ENCODE data around the gene ZNF398. TPM values are rescaled to one million over a fixed set of nuclear protein-coding genes. Genes with fewer than 3 reads are reported as not detected.

The ZNF398 gene
- 1 to 10 TPM; 4.3 to 5.0 TPM for total RNA-seq

GRCh38 chr7:149147072-149147751 lies at the start of gene ZNF398:
TSS of gene ZNF398 (plus strand) at chr7:149147453. CDS start at chr7:149147743, 290 bp downstream.
- no peaks in the 10 kb centered on the region for H3K27me3 Mint-ChIP-seq (ENCODE audit: low read depth)
- intact Hi-C loops (cut with micrococcal nuclease) = loop anchor here (1.0 to 2.0 kb wide), 8 partner anchors 21 to 477 kb away; partner anchors contain the start of genes PDIA4, ZNF282, ZNF425 and ZNF746
- H3K4me3 Mint-ChIP-seq = peak within 1 kb of the TSS; percentile 87
- H3K36me3 Mint-ChIP-seq (ENCODE audit: low read depth) = no peaks in the 10 kb centered on the region
- no peaks in the 10 kb centered on the region for H3K9me3 Mint-ChIP-seq
- CTCF ChIA-PET = interaction anchor here (0.6 to 2.8 kb wide), 18 partner anchors 11 to 1871 kb away, joined by 3 to 13 read pairs (median 4); partner anchors contain the start of genes ZNF282 and ZNF425
- peaks cover 33% of the 10 kb centered on the region for H3K4me1 Mint-ChIP-seq (ENCODE audit: low read depth)
- H3K27ac Mint-ChIP-seq = peak within 1 kb of the TSS; percentile 91
- peak; percentile 73 for DNase-seq

GRCh38 chr7:149099058-149099457 lies 48.2 kb upstream of the ZNF398 start:
- DNase-seq = no peak
- Mint-ChIP-seq H3K36me3 (ENCODE audit: low read depth) (no peaks in the 10 kb centered on the region), H3K9me3 (no peaks in the 10 kb centered on the region), H3K27ac (no peak overlapping the region), H3K27me3 (ENCODE audit: low read depth) (no peaks in the 10 kb centered on the region), H3K4me1 (ENCODE audit: low read depth) (no peaks in the 10 kb centered on the region), H3K4me3 (no peak overlapping the region)
- CTCF ChIA-PET = interaction anchor here (1.3 kb wide), 1 partner anchor 92 kb away, joined by 4 read pairs; no protein-coding TSS in a partner anchor
- intact Hi-C loops (cut with micrococcal nuclease) = no loop called here

GRCh38 chr7:149100821-149101220 lies 46.4 kb upstream of the ZNF398 start:
- H3K4me3 Mint-ChIP-seq = no peak overlapping the region
- DNase-seq = no peak
- H3K27ac Mint-ChIP-seq = no peak overlapping the region
- H3K27me3 Mint-ChIP-seq (ENCODE audit: low read depth) = no peaks in the 10 kb centered on the region
- CTCF ChIA-PET = interaction anchor here (0.6 kb wide), 1 partner anchor 27 kb away, joined by 3 read pairs; no protein-coding TSS in a partner anchor
- H3K9me3 Mint-ChIP-seq = no peaks in the 10 kb centered on the region
- intact Hi-C loops (cut with micrococcal nuclease) = no loop called here
- H3K36me3 Mint-ChIP-seq (ENCODE audit: low read depth) = no peaks in the 10 kb centered on the region
- H3K4me1 Mint-ChIP-seq (ENCODE audit: low read depth) = no peaks in the 10 kb centered on the region

- Mint-ChIP-seq H3K36me3 (ENCODE audit: low read depth) (no peaks in the 10 kb centered on the region), H3K9me3 (no peaks in the 10 kb centered on the region), H3K4me1 (ENCODE audit: low read depth) (no peaks in the 10 kb centered on the region), H3K27me3 (ENCODE audit: low read depth) (no peaks in the 10 kb centered on the region), H3K27ac (no peak overlapping the region), H3K4me3 (no peak overlapping the region)
- intact Hi-C loops (cut with micrococcal nuclease) = no loop called here
- CTCF ChIA-PET = no interaction called here
- DNase-seq = no peak
Measured at GRCh38 chr7:149102666-149103065, 44.6 kb upstream of the ZNF398 start.

GRCh38 chr7:149103424-149103823 lies 43.8 kb upstream of the ZNF398 start:
- Mint-ChIP-seq H3K36me3 (ENCODE audit: low read depth) (no peaks in the 10 kb centered on the region), H3K9me3 (no peaks in the 10 kb centered on the region), H3K4me3 (no peak overlapping the region), H3K27ac (no peak overlapping the region), H3K4me1 (ENCODE audit: low read depth) (no peaks in the 10 kb centered on the region), H3K27me3 (ENCODE audit: low read depth) (no peaks in the 10 kb centered on the region)
- no peak for DNase-seq
- CTCF ChIA-PET = interaction anchor here (0.6 to 1.1 kb wide), 3 partner anchors 30 to 45 kb away, joined by 3 read pairs; no protein-coding TSS in a partner anchor
- intact Hi-C loops (cut with micrococcal nuclease) = no loop called here

- no peak overlapping the region for H3K4me3 Mint-ChIP-seq
- no peaks in the 10 kb centered on the region for H3K9me3 Mint-ChIP-seq
- H3K36me3 Mint-ChIP-seq (ENCODE audit: low read depth) = no peaks in the 10 kb centered on the region
- intact Hi-C loops (cut with micrococcal nuclease) = no loop called here
- no peaks in the 10 kb centered on the region for H3K27me3 Mint-ChIP-seq (ENCODE audit: low read depth)
- CTCF ChIA-PET = interaction anchor here (1.1 kb wide), 1 partner anchor 39 kb away, joined by 3 read pairs; no protein-coding TSS in a partner anchor
- H3K27ac Mint-ChIP-seq = no peak overlapping the region
- DNase-seq = no peak
- no peaks in the 10 kb centered on the region for H3K4me1 Mint-ChIP-seq (ENCODE audit: low read depth)
Measured at GRCh38 chr7:149104214-149104613, 43.0 kb upstream of the ZNF398 start.

- Mint-ChIP-seq H3K4me3 (no peak overlapping the region), H3K9me3 (no peaks in the 10 kb centered on the region), H3K27ac (no peak overlapping the region), H3K27me3 (ENCODE audit: low read depth) (no peaks in the 10 kb centered on the region), H3K36me3 (ENCODE audit: low read depth) (no peaks in the 10 kb centered on the region), H3K4me1 (ENCODE audit: low read depth) (no peaks in the 10 kb centered on the region)
- DNase-seq = no peak
- intact Hi-C loops (cut with micrococcal nuclease) = no loop called here
- CTCF ChIA-PET = no interaction called here
Measured at GRCh38 chr7:149104749-149105148, 42.5 kb upstream of the ZNF398 start.

GRCh38 chr7:149109969-149110368 lies 37.3 kb upstream of the ZNF398 start:
- no peaks in the 10 kb centered on the region for H3K27me3 Mint-ChIP-seq (ENCODE audit: low read depth)
- H3K9me3 Mint-ChIP-seq = no peaks in the 10 kb centered on the region
- no peaks in the 10 kb centered on the region for H3K36me3 Mint-ChIP-seq (ENCODE audit: low read depth)
- H3K4me1 Mint-ChIP-seq (ENCODE audit: low read depth) = no peaks in the 10 kb centered on the region
- CTCF ChIA-PET = no interaction called here
- no peak overlapping the region for H3K4me3 Mint-ChIP-seq
- intact Hi-C loops (cut with micrococcal nuclease) = no loop called here
- no peak for DNase-seq
- H3K27ac Mint-ChIP-seq = no peak overlapping the region

GRCh38 chr7:149125189-149125862 lies 21.9 kb upstream of the ZNF398 start:
- H3K4me1 Mint-ChIP-seq (ENCODE audit: low read depth) = peaks cover 22% of the 10 kb centered on the region
- peak overlapping the region; percentile 98 for H3K4me3 Mint-ChIP-seq
- CTCF ChIA-PET = interaction anchor here (0.5 to 2.2 kb wide), 10 partner anchors 10 to 100 kb away, joined by 3 to 7 read pairs (median 5); partner anchors contain the start of gene ZNF282
- intact Hi-C loops (cut with micrococcal nuclease) = loop anchor here (5.0 to 10.0 kb wide), 2 partner anchors 589 to 647 kb away; partner anchors contain the start of gene ZNF467
- H3K27ac Mint-ChIP-seq = peak overlapping the region; percentile 99
- peak; percentile 28 for DNase-seq
- H3K9me3 Mint-ChIP-seq = no peaks in the 10 kb centered on the region
- H3K36me3 Mint-ChIP-seq (ENCODE audit: low read depth) = peaks cover 20% of the 10 kb centered on the region
- no peaks in the 10 kb centered on the region for H3K27me3 Mint-ChIP-seq (ENCODE audit: low read depth)

- CTCF ChIA-PET = interaction anchor here (0.5 to 2.2 kb wide), 16 partner anchors 10 to 643 kb away, joined by 3 to 7 read pairs (median 4); partner anchors contain the start of genes ZNF282 and ZNF398
- no peaks in the 10 kb centered on the region for H3K27me3 Mint-ChIP-seq (ENCODE audit: low read depth)
- peak within 1 kb of the TSS; percentile 99 for H3K27ac Mint-ChIP-seq
- intact Hi-C loops (cut with micrococcal nuclease) = loop anchor here (1.0 to 10.0 kb wide), 16 partner anchors 21 to 646 kb away; partner anchors contain the start of genes CUL1, EZH2, PDIA4 and ZNF282
- peak within 1 kb of the TSS; percentile 98 for H3K4me3 Mint-ChIP-seq
- peaks cover 22% of the 10 kb centered on the region for H3K4me1 Mint-ChIP-seq (ENCODE audit: low read depth)
- peaks cover 7% of the 10 kb centered on the region for H3K9me3 Mint-ChIP-seq
- peak; percentile 91 for DNase-seq
- H3K36me3 Mint-ChIP-seq (ENCODE audit: low read depth) = peaks cover 28% of the 10 kb centered on the region
Measured at GRCh38 chr7:149125863-149126661, 21.2 kb upstream of the ZNF398 start, which contains the start of gene ZNF425. TSS of gene ZNF425 (minus strand) at chr7:149126324. CDS start at chr7:149126213, 111 bp downstream.

GRCh38 chr7:149126662-149127266 lies 20.5 kb upstream of the ZNF398 start:
- Mint-ChIP-seq H3K27ac (peak overlapping the region; percentile 99), H3K4me3 (peak overlapping the region; percentile 98), H3K4me1 (ENCODE audit: low read depth) (peaks cover 22% of the 10 kb centered on the region), H3K36me3 (ENCODE audit: low read depth) (peaks cover 34% of the 10 kb centered on the region), H3K9me3 (peaks cover 9% of the 10 kb centered on the region), H3K27me3 (ENCODE audit: low read depth) (no peaks in the 10 kb centered on the region)
- CTCF ChIA-PET = interaction anchor here (0.8 to 2.2 kb wide), 12 partner anchors 9 to 643 kb away, joined by 3 to 7 read pairs (median 6); partner anchors contain the start of genes ZNF282 and ZNF398
- intact Hi-C loops (cut with micrococcal nuclease) = loop anchor here (1.0 to 10.0 kb wide), 18 partner anchors 21 to 646 kb away; partner anchors contain the start of genes CUL1, EZH2, PDIA4 and ZNF212
- peak; percentile 68 for DNase-seq

All from activated naive CD4-positive, alpha-beta T cell treated with anti-CD3 and anti-CD28 coated beads for 36 hours (primary cell).